Measurements from ENCODE around the gene GJD3. TPM values are rescaled to one million over a fixed set of nuclear protein-coding genes. Genes with fewer than 3 reads are reported as not detected.
A peak's percentile ranks its signal among the peaks of the same experiment; 100 is the strongest.

The GJD3 gene
- total and polyA plus RNA-seq, 9 of the 15 experiments (the other 6 are each of a cell fraction or from before 2014, with no cell fraction given): 0.17 to 0.38 TPM; not detected in 7

DNA sequence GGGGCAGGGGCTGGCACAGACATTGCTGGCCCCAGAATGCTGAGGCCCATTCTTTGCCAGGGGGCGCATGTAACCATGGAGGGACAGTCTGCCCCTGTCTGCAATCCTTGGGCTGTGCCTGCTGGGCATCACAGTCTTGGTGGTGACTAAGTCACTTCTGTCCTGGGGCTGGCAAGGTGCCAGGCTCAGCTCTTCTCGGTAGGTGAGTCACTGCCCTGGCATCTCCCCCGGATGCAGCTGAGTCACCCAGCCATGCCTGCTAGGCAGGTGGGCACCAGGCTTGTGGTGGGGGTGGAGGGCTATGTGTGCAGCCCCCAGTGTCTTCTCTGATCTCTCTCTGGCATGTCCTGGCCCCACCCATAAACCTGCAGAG is 50.0 kb downstream of the GJD3 start (continued):
- TF ChIP-seq ZNF507 (tag; conservative IDR thresholded peaks at IDR 0.05) (no peak), NFXL1 (CRISPR knock-in tag; IDR thresholded peaks at IDR 0.05) (no peak), PHF21A (IDR thresholded peaks at IDR 0.05; ENCODE audit: borderline replicate concordance, low read depth) (no peak), JUN (IDR thresholded peaks at IDR 0.05; ENCODE audit: borderline replicate concordance, low read depth, low read length) (peak; percentile 37; the same call in 1 of the 2 replicates), JUN (CRISPR knock-in tag; IDR thresholded peaks at IDR 0.05; ENCODE audit: borderline replicate concordance) (no peak), TFAM (CRISPR knock-in tag; conservative IDR thresholded peaks at IDR 0.05) (no peak), ILF3 (IDR thresholded peaks at IDR 0.05; ENCODE audit: borderline replicate concordance) (no peak), BRCA1 (IDR thresholded peaks at IDR 0.05) (no peak), BRCA1 (CRISPR knock-in tag; IDR thresholded peaks at IDR 0.05) (no peak)
- TF ChIP-seq, protein P1, sequence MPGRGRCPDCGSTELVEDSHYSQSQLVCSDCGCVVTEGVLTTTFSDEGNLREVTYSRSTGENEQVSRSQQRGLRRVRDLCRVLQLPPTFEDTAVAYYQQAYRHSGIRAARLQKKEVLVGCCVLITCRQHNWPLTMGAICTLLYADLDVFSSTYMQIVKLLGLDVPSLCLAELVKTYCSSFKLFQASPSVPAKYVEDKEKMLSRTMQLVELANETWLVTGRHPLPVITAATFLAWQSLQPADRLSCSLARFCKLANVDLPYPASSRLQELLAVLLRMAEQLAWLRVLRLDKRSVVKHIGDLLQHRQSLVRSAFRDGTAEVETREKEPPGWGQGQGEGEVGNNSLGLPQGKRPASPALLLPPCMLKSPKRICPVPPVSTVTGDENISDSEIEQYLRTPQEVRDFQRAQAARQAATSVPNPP (IDR thresholded peaks at IDR 0.05; ENCODE audit: borderline replicate concordance, insufficient read depth, insufficient read length): no peak
- TF ChIP-seq, protein P2, sequence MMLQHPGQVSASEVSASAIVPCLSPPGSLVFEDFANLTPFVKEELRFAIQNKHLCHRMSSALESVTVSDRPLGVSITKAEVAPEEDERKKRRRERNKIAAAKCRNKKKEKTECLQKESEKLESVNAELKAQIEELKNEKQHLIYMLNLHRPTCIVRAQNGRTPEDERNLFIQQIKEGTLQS (IDR thresholded peaks at IDR 0.05): peak; percentile 38; the same call in 1 of the 2 replicates
- TF ChIP-seq, protein P2 (CRISPR knock-in tag; conservative IDR thresholded peaks at IDR 0.05): no peak
- TF ChIP-seq, protein P3, sequence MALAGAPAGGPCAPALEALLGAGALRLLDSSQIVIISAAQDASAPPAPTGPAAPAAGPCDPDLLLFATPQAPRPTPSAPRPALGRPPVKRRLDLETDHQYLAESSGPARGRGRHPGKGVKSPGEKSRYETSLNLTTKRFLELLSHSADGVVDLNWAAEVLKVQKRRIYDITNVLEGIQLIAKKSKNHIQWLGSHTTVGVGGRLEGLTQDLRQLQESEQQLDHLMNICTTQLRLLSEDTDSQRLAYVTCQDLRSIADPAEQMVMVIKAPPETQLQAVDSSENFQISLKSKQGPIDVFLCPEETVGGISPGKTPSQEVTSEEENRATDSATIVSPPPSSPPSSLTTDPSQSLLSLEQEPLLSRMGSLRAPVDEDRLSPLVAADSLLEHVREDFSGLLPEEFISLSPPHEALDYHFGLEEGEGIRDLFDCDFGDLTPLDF (CRISPR knock-in tag; IDR thresholded peaks at IDR 0.05): no peak

All from K562 (cell line).